ENCODE measurements around the gene PKNOX1.
"Not testable (repeated sequence)": the region's sequence is repeated elsewhere in the genome, so short reads cannot be mapped to it uniquely, and the experiment has no call there.

Gene PKNOX1

GRCh38 chr21:43062955-43063664 lies 88.7 kb downstream of the PKNOX1 start:
- DNase-seq: not testable (repeated sequence)

GRCh38 chr21:43064265-43064917 lies 90.0 kb downstream of the PKNOX1 start:
- not testable (repeated sequence) for DNase-seq

- DNase-seq: not testable (repeated sequence)
These were observed 91.6 kb downstream of the PKNOX1 start for GRCh38 chr21:43065991-43066390.

GRCh38 chr21:43066690-43067089 lies 92.3 kb downstream of the PKNOX1 start:
- DNase-seq: not testable (repeated sequence)

- not testable (repeated sequence) for DNase-seq
These were observed 93.7 kb downstream of the PKNOX1 start for GRCh38 chr21:43068065-43068464.

- not testable (repeated sequence) for DNase-seq
These were observed 95.3 kb downstream of the PKNOX1 start for GRCh38 chr21:43069682-43070081.

GRCh38 chr21:43072742-43073141 lies 98.4 kb downstream of the PKNOX1 start:
- DNase-seq: not testable (repeated sequence)

GRCh38 chr21:43074401-43075169 lies 100.2 kb downstream of the PKNOX1 start:
- not testable (repeated sequence) for DNase-seq

- DNase-seq: not testable (repeated sequence)
These were observed 101.0 kb downstream of the PKNOX1 start, which contains the start of gene CBS for GRCh38 chr21:43075170-43076022. Gene CBS, minus strand, starts transcription at chr21:43075835. Its CDS starts 3,642 bp downstream, at chr21:43072193.

GRCh38 chr21:43076023-43076637 lies 101.8 kb downstream of the PKNOX1 start:
- DNase-seq: not testable (repeated sequence)

GRCh38 chr21:43076643-43077042 lies 102.3 kb downstream of the PKNOX1 start:
- DNase-seq: not testable (repeated sequence)

GRCh38 chr21:43082587-43083300 lies 108.4 kb downstream of the PKNOX1 start:
- not testable (repeated sequence) for DNase-seq

All from central memory CD4-positive, alpha-beta T cell (primary cell).